Stimulated activated CD4-positive, alpha-beta T cell treated with anti-CD3 and anti-CD28 coated beads, Interleukin-4, amount 100 ng/mL, for 24 hours (primary cell): Measurements from ENCODE around the gene HELZ.

Experiments used
- DNase-seq: peaks from one replicate; pipeline ENCODE4 v3.0.0-alpha.2; 2020

Gene HELZ

GRCh38 chr17:67227488-67227887 lies 17.5 kb downstream of the HELZ start:
- DNase-seq: no peak

- no peak for DNase-seq
Measured at GRCh38 chr17:67225316-67225715, 19.7 kb downstream of the HELZ start.

- DNase-seq: no peak
Measured at GRCh38 chr17:67224736-67225135, 20.3 kb downstream of the HELZ start.

GRCh38 chr17:67223924-67224323 lies 21.1 kb downstream of the HELZ start:
- DNase-seq: peak; percentile 15

GRCh38 chr17:67221062-67221998 lies 23.7 kb downstream of the HELZ start:
- DNase-seq: peak; percentile 11

- no peak for DNase-seq
Measured at GRCh38 chr17:67218385-67218950, 26.5 kb downstream of the HELZ start.

GRCh38 chr17:67217446-67217845 lies 27.6 kb downstream of the HELZ start:
- no peak for DNase-seq

- DNase-seq: no peak
Measured at GRCh38 chr17:67216578-67217320, 28.2 kb downstream of the HELZ start.

GRCh38 chr17:67215991-67216421 lies 29.0 kb downstream of the HELZ start:
- no peak for DNase-seq

- DNase-seq: no peak
Measured at GRCh38 chr17:67212714-67213417, 32.1 kb downstream of the HELZ start.

- DNase-seq: no peak
Measured at GRCh38 chr17:67212231-67212630, 32.8 kb downstream of the HELZ start.

- DNase-seq: no peak
Measured at GRCh38 chr17:67211742-67212141, 33.3 kb downstream of the HELZ start.

GRCh38 chr17:67210915-67211314 lies 34.1 kb downstream of the HELZ start:
- DNase-seq: no peak

GRCh38 chr17:67208232-67208631 lies 36.8 kb downstream of the HELZ start:
- no peak for DNase-seq

GRCh38 chr17:67203818-67204217 lies 41.2 kb downstream of the HELZ start:
- no peak for DNase-seq

- DNase-seq: no peak
Measured at GRCh38 chr17:67202503-67202902, 42.5 kb downstream of the HELZ start.

- DNase-seq: no peak
Measured at GRCh38 chr17:67200727-67201301, 44.2 kb downstream of the HELZ start.

- DNase-seq: no peak
Measured at GRCh38 chr17:67198131-67198530, 46.9 kb downstream of the HELZ start.

GRCh38 chr17:67197023-67197422 lies 48.0 kb downstream of the HELZ start:
- peak; percentile 30 for DNase-seq

GRCh38 chr17:67196422-67196821 lies 48.6 kb downstream of the HELZ start:
- no peak for DNase-seq

GRCh38 chr17:67194134-67194533 lies 50.9 kb downstream of the HELZ start:
- DNase-seq: no peak

GRCh38 chr17:67187927-67188326 lies 57.1 kb downstream of the HELZ start:
- no peak for DNase-seq

- DNase-seq: no peak
Measured at GRCh38 chr17:67186782-67187181, 58.2 kb downstream of the HELZ start.
